Fibroblast of upper back skin (primary cell): ENCODE results near the gene LHX3.

Experiments
- DNase-seq: peaks from one replicate; pipeline ENCODE4 v3.0.0-alpha.2; 2013

Gene LHX3

DNA sequence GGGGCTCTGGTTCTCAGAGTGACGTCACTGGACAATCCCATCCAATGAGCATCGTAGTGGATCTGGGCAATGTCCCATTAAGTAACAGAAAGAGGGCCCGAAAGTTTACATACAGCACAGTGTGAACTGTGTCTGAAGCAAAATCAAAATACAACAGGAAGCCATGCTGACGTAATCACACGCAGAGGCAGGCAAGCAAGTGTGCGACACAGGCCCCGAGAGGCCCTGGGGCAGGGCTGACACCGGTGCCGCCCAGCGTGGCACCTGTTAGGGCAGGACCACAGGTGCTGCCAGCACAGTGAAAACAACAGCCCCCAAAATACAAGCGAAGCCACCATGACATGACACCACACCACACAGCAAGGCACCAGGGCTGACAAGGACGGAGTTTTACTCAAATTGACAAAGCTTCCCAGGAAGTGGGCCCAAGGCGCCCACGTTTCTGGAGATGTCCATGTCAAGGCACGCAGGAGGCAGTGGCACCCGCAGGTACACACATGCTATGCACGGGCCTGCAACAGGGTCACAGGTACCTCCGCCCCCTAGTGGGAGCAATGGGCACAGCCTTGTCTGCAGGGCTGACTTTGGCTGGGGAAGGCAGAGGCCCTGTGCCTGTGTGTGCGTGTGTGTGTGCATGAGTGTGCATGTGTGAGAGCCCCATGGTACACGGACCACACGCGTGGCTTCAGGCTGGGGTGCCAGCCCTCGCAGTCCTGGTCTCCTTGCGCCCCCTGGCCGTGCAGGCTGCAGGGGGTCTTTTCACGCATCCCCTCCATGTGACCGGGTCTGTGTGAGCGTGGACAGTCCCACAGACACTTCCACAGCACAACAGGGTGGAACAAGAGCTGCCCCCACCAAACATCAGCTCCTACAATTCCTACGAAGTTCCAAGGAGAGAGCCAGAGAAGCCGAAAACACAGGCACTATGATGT is 21.1 kb upstream of the LHX3 start:
- peak; percentile 37 for DNase-seq

DNA sequence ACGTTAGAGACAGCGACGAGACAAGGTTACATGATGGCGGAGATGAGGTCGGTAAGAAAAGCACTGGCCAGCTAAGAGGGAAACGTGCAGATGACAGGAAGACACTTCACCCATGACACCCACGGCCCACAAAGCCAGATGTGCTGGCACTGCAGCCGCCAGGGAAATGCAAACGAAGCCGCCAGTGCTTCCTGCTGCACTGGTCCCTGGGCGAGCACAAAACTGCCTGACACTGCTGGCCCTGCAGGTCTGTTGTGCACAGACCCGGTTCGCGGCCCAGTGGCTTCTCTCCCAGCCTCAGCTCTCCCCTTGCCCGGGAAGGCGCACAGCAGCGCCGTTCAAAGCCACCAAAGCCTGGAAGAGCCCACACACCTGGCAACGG is 20.4 kb upstream of the LHX3 start:
- DNase-seq = no peak

DNA sequence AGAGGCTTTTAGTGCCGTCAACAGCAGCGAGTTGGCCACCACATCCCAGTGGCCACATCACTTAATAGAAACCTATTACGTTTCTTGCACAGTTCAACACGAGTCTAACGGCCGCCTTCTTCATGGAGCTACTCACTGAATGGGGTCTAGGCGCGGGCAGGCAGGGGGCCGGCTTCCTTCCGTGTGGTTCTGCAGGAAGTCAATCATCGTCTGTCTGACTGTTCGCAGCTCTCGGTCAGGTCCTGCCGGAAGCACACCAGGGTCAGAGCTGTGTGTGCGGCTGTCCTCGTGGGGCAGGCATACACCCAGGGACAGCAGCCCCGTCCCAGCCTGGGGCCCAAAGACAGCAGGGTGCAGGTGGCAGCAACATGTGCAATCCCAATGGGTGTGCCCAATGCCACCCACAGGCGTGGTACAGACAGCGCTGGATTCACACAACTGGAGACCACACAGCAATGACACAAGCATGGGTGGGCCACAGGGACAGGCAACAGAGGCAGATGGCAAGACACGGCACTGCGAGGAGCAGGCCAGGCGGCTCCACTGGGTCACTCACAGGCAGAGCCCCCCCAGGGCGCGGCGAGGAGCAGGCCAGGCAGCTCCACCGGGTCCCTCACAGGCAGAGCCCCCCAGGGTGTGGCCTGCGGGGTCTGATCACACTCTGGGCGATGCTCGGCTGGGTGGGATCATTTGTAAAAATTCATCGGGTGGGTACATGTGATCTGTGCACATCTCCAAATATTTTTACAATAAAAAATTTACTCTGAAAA is 19.1 kb upstream of the LHX3 start:
- no peak for DNase-seq

DNA sequence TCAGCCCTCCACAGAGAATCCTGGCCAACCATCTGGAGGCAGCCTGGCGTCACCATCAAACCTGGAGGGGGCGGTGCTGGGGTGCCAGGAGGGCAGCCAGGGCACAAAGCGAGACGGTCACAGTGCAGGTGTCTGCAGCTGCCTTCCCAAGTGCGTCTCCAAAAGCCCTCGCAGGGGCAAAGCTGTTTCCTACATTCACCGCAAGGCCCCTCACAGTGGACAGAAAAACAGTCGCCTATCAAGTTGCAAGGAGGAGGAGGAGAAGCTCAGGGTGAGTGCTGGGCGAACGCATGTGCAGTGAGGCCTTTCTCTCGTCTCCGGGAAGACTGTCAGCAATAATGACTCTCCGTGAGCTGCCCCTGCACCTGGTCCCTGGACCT is 18.0 kb upstream of the LHX3 start:
- no peak for DNase-seq

DNA sequence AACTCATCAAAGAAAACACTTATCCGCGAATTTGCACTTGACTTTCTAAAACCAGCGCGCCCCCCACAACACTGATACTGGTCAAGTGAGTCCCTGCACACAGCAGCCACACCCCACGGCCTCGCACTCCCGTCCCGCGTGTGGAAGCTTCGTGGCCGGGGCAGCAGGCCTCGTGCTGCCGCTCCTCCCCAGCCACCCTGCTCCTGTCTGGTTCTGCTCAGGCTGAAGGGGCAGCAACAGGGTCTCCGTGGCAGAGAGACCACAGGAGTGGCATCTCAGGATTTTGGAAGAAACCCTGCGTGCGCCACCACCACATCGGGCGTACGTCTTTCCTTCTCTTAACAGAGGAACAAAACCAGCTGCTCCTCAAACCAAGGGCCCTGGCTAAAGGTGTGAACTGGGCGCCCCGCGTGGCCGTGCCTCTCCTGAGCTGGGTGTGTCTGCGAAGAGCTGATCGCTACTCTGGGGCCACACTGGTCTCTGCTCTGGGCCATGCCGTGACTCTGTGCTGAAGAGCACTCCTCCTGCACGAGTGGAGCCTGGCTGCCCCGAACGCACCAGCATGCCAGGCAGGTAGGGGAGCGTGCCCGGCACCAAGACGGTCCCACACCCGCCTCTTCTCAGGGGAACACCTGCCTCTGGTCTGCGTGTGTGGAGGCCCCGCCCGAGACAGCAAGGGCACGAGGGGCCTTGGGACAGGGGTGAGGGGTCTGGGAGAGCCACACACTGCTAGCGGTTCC is 17.4 kb upstream of the LHX3 start:
- DNase-seq = no peak

DNA sequence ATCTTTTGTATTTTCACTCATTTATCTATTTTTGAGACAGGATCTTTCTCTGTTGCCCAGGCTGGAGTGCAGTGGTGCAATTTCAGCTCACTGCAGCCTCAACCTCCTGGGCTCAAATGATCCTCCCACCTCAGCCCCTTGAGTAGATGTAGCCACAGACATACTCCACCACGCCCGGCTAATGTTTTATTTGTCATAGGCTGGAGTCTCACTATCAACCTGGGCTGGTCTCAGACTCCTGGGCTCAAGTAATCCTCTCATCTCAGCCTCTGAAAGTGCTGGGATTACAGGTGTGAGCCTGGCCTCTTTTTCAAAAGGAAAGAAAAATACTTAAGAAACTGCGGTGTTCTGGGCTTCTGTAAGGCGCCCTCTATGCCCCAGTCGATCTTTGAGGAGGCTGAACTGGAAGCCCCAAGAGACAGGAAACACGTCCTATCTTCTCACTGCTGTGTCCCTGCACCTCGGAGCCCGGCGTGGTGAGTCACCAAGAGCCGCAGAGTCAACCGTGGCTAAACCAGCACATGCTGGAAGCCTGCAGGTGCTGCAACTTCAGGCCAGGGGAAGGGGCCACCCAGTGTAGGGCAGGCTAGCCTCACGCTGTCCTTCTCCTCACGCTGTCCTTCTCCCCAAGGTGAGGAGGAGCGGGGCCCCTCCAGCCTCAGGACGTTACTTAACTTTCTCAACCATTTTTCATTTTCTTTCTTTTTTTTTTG is 15.2 kb upstream of the LHX3 start:
- DNase-seq = peak; percentile 21

DNA sequence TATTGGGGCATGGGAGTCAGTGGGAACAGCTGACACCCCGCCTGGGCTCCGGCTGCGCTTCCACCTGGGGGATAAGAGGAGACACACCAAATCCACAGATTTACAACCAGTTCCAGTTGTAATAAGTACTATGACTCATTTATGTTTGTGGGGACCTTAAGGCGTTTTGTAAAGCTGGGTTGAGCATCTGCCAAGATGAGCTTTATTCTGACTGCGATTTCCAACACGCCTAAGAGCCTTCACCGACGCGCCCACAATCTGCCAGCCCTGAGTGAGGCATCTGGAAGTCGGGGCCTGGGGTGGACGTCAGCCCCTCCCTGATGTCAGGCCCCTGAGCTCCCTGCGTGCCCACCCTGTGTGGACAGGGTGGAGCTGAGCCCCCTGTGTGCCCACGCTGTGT is 14.3 kb upstream of the LHX3 start:
- DNase-seq = peak; percentile 46

DNA sequence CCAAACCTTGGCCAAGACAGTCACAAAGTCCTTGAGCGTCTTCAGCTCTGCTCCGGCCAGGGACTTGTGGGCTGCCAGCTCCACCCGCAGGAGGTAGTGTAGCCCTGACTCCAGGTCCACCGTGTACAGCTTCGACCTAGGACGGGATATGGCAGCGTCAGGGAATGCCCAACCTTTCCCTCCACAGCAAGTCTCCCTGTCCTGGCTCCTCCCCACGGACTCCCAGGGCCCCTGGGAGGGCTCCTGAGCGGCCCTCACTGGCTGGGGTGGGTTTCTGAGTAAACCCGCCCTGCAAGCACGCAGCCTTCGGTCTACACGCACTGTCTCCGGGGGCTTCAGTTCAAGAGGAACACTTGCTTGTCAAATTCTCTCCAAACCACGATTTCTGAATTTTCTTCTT is 13.7 kb upstream of the LHX3 start:
- DNase-seq = no peak

DNA sequence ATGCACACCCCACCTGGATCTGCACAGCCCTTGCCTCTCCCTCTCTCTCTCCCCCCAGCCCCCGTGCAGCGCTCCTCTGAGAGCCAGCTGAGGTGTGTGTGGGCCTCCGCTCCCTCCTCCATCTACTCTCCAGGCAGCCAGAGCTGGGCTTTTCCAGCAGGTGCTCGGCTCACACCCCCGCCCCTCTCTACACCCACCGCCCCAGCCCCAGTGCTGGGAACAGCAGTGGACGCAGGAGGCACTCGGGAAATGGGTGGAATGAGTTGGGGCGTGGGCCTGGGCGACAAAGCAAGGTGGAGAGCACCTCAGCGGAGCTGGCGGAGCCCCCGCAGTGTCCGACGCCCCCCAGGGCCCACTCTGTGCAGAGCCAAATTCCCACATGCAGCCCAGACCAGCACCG is 13.3 kb upstream of the LHX3 start:
- no peak for DNase-seq

DNA sequence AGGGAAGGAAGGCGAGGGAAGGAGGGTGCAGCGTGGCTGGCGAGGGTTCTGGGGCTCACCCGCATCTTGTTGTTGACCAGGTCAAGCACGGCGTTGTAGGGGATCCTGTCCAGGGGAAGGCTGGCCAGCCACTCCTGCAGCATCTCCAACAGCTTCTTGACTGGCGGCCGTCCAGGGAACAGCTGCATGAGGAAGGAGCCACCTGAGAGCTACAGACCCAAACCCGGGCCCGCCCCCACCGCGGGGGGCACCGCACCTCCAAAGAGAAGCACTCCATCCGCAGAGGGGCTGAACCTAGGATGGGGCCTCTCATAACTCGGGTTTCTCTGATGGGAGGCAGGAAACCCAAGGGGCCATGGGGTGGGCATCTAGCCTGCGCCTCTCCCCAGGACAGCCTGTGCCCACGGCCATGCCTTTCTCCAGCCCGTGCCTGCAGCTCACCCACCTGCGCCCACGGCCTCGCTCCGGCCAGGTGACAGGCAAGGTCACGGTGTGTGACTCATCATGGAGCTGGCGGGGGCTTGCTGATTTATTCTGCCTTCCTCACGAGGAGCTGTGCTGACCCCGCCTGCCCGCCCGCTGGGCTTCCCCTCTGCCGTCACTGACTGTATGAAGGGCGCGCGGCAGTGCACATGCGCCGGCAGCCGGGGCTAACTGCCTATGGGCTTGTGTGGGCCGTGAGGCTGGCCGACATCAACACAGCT is 11.8 kb upstream of the LHX3 start:
- no peak for DNase-seq

DNA sequence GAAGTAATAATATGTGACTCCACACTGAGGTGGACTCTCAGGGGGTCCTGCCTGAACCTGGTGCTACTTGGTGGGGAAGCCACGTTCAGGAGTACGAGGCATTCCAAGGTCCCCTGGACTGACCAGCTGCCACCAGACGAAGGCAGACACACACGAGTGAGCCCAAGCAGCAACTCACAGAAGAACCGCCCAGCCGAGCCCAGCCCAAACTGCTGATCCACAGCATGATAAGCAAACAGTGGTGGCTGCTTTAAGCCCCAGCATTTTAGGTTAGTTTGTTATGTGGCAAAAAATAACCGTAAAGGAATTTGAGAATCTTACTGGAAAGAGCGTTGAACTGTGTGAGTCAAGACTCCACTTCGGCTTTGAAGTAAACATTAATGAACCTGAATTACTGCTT is 8.8 kb upstream of the LHX3 start:
- no peak for DNase-seq

DNA sequence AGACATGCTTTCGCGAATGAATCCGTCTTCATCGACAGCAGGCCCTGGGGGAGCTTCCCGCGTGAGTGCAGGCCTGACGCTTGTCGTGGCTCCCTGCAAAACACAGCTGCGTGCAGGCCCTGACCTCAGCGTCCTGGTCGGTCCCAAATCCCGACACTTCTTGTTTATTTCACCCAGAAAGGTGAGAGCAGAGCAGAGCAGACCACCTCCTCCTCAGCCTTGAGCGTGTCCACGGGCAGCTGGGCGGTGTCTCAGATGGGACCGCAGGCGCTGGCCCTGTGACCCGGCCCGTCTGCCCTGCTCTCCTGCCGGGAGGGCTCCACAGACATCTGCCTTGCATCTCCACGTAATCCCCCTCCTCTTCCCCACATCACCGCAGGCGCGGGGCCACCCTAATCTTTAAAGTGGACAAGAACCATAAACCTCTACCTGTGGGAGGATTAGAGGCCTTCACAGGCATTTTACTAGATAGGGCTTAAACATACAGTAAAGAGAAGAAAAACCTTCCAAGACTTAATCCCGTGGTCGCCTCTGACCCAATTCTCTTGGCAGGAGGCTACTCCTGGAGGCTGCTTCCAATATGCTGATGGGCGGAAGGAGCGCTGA is 7.5 kb upstream of the LHX3 start:
- DNase-seq = no peak

DNA sequence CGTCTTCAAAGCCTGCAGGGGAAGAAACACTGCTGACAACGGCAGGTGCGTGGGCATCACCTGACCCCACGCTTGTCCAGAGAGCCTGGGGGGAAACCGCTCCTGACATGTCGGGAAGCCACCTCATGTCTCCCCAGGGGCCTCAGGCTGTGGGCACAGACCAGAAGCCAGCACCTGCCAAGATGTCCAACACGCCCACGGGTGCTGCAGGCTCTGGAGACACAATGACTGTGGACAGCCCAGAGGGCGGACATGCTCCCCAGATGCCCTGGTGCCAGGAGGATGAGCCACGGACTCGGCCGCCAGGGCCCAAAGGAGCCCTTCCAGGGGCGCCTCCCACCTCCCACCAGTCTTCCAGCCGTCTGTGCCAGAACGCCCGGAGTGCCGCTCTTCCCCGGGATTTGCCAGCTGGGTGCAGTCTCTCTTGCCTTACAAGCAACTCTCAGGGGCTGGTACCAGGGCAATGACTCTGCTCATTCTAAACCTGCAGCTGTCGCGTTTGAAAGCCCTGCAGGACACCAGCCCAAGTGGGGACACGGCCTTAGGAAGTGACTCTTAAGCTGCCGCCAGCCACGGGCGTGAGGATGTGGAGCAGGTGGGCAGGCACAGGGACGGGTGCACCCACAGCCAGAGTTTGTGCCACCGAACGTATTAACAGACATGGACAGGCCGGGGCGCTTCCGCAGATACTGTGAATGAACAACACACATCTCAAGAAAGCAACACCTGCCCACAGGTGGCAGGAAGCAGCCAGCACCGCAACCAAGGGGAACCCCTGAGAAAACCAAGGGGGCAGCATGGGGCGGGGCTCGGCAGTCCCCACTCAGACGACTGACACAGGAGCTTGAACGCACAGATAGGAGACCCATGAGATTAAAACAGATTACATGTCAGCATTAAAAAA is 6.8 kb upstream of the LHX3 start:
- no peak for DNase-seq

DNA sequence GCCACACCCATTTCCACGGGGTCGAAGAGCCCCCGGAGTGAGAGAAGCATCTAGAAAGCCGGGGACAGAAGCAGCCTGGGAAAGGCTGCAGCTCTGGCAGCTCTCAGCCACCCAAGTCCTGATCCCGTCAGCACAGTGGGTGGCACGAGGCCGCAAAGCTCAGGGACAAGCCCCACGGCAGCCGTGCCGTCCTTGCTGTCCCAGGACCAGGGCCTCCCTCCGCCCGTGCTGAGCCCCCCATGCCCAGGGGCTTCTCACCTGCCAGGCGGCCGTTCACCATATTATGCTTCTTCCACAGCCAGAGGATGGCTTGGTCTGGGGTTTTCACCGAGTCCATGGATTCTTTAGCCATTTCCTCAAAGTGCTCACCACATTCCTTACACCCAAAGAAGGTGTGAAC is 6.1 kb upstream of the LHX3 start:
- no peak for DNase-seq

DNA sequence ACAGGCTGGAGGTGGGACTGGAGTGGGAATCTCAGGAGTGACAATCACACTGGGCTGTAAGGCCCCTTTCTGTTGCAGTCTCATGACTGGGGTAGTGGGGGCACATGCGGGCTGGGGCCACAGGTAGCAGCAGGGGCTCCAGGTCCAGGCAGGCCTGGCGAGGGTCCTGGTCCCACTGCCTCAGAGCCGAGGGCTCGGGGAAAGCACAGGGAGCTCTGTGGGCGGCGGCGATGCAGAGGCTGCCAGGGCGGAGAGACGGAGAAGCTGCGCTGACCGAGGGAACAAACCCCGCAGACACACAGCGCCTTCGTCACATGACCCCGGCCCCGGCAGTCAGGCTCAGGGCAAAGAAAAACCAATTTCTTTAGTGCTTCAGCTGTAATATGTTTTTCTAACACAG is 5.3 kb upstream of the LHX3 start:
- no peak for DNase-seq

DNA sequence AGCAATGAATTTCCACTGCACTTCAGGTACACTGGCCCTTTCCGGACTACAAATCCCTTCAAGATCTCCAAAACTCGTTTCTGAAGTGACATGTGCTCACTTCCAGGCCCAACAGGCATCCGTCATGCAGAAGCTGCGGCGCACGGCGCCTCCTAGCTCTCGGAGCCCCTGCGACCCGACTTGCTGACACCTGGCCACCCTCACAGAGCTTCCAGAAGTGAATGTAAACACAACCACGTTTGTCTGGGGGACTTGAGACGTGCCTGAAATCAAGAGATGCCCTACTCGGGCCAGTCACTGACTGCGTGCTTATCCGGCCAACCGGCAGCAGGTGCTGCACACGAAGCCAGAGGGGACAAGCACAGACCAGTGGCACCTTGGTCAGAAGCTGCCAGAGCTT is 4.9 kb upstream of the LHX3 start:
- no peak for DNase-seq

DNA sequence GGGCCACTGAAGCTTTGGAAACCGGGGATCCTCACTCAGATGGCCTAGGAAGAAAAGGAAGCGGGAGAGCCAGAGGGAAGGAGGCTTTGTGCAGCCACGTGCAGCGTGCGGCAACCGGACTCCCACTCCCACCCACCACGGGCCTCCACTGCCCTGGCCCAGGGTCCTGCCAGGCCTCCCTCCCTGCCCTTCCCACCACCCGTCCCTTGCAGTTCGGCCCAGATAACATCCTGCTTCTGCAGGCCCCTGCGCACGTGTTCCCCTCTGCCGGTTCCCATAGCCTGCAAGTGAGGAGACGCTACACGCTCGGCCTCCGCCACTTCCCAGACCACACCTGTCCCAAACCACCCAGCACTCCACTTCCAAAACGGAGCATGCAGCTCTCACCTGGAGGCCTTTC is 4.3 kb upstream of the LHX3 start:
- DNase-seq = no peak

DNA sequence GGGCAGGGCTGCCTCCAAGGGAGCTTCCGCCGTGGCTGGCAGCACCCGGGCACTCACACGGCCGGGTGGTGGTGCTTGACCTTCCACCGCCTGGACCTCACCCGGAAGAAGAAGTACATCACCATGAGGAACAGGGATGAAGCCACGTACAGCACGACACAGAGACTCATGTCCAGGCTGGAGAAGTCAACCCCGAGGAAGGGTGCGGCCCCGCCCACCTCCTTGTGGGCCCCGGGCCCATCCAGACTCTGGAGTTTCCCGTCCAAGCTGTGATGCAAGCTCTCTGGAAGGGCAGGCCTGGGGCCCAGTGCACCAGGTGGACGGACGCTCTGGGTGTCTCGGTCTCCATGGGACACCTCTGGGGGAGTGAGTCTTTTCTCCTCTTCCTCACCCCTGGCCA is 3.7 kb upstream of the LHX3 start:
- no peak for DNase-seq

DNA sequence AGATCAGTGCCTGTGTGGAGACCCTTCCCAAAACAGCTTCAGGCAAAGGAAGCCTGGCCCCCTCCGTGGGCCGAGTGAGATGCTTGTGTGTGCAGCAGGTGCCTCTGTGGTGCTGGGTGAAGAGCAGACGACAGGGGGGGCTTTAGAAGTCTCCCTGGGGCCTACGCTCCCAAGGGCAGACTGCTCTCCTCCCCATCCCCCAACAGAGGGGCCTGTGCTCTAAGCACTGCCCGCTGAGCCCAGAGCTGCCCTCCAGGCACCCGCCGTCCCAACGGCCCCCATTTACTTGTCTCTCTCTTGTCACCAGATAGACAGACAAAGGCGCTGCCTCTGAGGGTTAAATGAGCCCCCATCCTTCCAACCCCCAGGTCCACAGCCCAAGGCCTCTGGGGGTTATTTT is 2.7 kb upstream of the LHX3 start:
- no peak for DNase-seq

DNA sequence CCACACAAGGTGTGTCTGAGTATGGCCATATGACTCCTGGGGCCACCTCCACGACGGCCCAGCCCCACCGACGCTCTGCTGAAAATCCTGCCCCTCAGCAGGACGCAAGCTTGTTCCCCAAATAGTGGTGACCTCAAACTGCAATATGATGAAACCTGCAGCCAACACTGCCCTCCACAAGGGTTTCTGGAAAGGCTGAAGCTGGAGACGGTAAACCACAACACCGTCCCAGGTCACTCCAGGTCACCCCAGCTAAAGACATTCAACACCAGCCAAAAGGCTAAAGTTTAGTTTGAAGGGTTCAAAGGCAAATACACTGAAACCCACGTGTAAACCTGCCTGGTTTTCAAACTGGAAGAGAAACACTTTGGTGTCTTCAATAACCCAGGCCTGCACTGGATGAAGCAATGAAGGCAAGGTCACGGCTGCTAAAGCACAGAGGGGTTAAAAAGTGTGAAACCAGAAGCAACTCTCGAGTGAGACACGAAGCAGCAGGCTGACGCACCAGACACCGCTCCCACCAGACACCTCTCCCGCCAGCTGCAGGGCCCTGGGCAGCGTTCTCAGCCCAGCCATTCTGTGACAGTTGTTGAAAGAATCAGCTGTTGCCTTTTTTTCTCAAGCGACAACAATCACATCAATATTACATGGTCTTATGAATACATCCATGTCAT is 1.8 kb upstream of the LHX3 start:
- DNase-seq = no peak

DNA sequence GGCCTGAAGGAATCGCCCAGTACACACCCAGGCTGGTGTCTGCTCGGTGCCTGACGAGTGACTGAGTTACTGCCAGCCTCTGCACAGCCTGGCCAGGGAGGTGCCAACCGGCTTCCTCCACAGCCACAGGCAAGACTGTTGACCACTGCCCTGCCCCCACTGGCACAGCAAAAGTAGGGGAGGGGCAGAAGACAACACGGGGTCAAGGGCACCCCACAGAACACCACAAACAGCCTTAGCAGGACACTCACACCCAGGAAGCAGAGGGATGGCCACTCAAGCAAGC is 722 bp upstream of the LHX3 start:
- DNase-seq = no peak
